Measurements from ENCODE around the gene HMCN2.

GRCh38 chr9:130454096-130454811 lies 188.7 kb downstream of the HMCN2 start:
- no peak for TF ChIP-seq EZH2phosphoT487 (IDR thresholded peaks at IDR 0.05)
- TF ChIP-seq CTCF (IDR thresholded peaks at IDR 0.05): no peak

Data from neural progenitor cell (in vitro differentiated cells).